ENCODE measurements around the gene POLE. TPM values are rescaled to one million over a fixed set of nuclear protein-coding genes. Genes with fewer than 3 reads are reported as not detected.

The POLE gene
- total and polyA plus RNA-seq, 4 donors: 7.6 to 39.2 (median 19.7) TPM

GRCh38 chr12:132673288-132674179, 13.6 kb downstream of the POLE start (continued):
- TF ChIP-seq ZBTB33 (IDR thresholded peaks at IDR 0.05) (no peak), YY1 (IDR thresholded peaks at IDR 0.05) (no peak), NR2F2 (IDR thresholded peaks at IDR 0.05) (no peak), MAX (IDR thresholded peaks at IDR 0.05) (no peak), HNF4A (conservative IDR thresholded peaks at IDR 0.05) (no peak), JUND (IDR thresholded peaks at IDR 0.05) (no peak)
- TF ChIP-seq, protein P1, sequence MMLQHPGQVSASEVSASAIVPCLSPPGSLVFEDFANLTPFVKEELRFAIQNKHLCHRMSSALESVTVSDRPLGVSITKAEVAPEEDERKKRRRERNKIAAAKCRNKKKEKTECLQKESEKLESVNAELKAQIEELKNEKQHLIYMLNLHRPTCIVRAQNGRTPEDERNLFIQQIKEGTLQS (IDR thresholded peaks at IDR 0.05): no peak

GRCh38 chr12:132672678-132673077, 14.5 kb downstream of the POLE start:
- Histone ChIP-seq H3K27me3 (ENCODE audit: control insufficient read depth in 4 of 4, insufficient read depth in 4 of 4, low read length in 3 of 4) (no peaks in the 10 kb centered on the region), H3K4me3 (ENCODE audit: low read depth in 1 of 3, low read length in 3 of 3) (no peak overlapping the region), H3K9me3 (ENCODE audit: control insufficient read depth in 4 of 4, low read length in 3 of 4) (no peaks in the 10 kb centered on the region), H3K4me1 (ENCODE audit: control insufficient read depth in 4 of 4, insufficient read depth in 4 of 4, low read length in 3 of 4) (peaks cover 9 to 23% (median 19%) of the 10 kb centered on the region in 4 donors), H3K36me3 (ENCODE audit: control insufficient read depth in 4 of 4, insufficient read depth in 3 of 4, low read depth in 1 of 4, low read length in 3 of 4) (peaks cover 13 to 49% (median 27%) of the 10 kb centered on the region in 4 donors), H3K9ac (ENCODE audit: low read depth in 1 of 2, low read length in 2 of 2) (peak overlapping the region in 1 of 2 donors; percentile 42), H3K27ac (ENCODE audit: low read depth in 1 of 2, low read length in 2 of 2) (peak overlapping the region; percentile 55 to 82)
- peak; percentile 87 for TF ChIP-seq FOXA1 (IDR thresholded peaks at IDR 0.05)
- TF ChIP-seq RXRA (IDR thresholded peaks at IDR 0.05): peak; percentile 95 to 97
- TF ChIP-seq RAD21 (IDR thresholded peaks at IDR 0.05): peak; percentile 48 to 61
- TF ChIP-seq, protein P1 (IDR thresholded peaks at IDR 0.05): no peak
- peak; percentile 98 for TF ChIP-seq MAX (IDR thresholded peaks at IDR 0.05)
- TF ChIP-seq GABPA (IDR thresholded peaks at IDR 0.05 in 1 of 2, conservative IDR thresholded peaks at IDR 0.05 in 1 of 2): peak in 1 of 2 donors; percentile 62
- no peak for TF ChIP-seq TAF1 (conservative IDR thresholded peaks at IDR 0.05)
- peak; percentile 81 for TF ChIP-seq FOXA2 (IDR thresholded peaks at IDR 0.05)
- TF ChIP-seq YY1 (IDR thresholded peaks at IDR 0.05): peak; percentile 91
- peak; percentile 96 to 97 for TF ChIP-seq HNF4A (conservative IDR thresholded peaks at IDR 0.05)
- TF ChIP-seq, protein P2, sequence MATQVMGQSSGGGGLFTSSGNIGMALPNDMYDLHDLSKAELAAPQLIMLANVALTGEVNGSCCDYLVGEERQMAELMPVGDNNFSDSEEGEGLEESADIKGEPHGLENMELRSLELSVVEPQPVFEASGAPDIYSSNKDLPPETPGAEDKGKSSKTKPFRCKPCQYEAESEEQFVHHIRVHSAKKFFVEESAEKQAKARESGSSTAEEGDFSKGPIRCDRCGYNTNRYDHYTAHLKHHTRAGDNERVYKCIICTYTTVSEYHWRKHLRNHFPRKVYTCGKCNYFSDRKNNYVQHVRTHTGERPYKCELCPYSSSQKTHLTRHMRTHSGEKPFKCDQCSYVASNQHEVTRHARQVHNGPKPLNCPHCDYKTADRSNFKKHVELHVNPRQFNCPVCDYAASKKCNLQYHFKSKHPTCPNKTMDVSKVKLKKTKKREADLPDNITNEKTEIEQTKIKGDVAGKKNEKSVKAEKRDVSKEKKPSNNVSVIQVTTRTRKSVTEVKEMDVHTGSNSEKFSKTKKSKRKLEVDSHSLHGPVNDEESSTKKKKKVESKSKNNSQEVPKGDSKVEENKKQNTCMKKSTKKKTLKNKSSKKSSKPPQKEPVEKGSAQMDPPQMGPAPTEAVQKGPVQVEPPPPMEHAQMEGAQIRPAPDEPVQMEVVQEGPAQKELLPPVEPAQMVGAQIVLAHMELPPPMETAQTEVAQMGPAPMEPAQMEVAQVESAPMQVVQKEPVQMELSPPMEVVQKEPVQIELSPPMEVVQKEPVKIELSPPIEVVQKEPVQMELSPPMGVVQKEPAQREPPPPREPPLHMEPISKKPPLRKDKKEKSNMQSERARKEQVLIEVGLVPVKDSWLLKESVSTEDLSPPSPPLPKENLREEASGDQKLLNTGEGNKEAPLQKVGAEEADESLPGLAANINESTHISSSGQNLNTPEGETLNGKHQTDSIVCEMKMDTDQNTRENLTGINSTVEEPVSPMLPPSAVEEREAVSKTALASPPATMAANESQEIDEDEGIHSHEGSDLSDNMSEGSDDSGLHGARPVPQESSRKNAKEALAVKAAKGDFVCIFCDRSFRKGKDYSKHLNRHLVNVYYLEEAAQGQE (IDR thresholded peaks at IDR 0.05): peak; percentile 66
- TF ChIP-seq HNF4G (IDR thresholded peaks at IDR 0.05): peak; percentile 85
- peak in 1 of 2 donors; percentile 68 for TF ChIP-seq EGR1 (IDR thresholded peaks at IDR 0.05; ENCODE audit: low read depth in 2 of 2)
- peak; percentile 95 for TF ChIP-seq SP1 (IDR thresholded peaks at IDR 0.05)
- TF ChIP-seq JUND (IDR thresholded peaks at IDR 0.05): peak in 1 of 2 donors; percentile 44
- TF ChIP-seq NR2F2 (IDR thresholded peaks at IDR 0.05): no peak
- TF ChIP-seq, protein P3, sequence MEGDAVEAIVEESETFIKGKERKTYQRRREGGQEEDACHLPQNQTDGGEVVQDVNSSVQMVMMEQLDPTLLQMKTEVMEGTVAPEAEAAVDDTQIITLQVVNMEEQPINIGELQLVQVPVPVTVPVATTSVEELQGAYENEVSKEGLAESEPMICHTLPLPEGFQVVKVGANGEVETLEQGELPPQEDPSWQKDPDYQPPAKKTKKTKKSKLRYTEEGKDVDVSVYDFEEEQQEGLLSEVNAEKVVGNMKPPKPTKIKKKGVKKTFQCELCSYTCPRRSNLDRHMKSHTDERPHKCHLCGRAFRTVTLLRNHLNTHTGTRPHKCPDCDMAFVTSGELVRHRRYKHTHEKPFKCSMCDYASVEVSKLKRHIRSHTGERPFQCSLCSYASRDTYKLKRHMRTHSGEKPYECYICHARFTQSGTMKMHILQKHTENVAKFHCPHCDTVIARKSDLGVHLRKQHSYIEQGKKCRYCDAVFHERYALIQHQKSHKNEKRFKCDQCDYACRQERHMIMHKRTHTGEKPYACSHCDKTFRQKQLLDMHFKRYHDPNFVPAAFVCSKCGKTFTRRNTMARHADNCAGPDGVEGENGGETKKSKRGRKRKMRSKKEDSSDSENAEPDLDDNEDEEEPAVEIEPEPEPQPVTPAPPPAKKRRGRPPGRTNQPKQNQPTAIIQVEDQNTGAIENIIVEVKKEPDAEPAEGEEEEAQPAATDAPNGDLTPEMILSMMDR (IDR thresholded peaks at IDR 0.05; ENCODE audit: low read depth, low read length, missing input control): no peak
- TF ChIP-seq ZBTB33 (IDR thresholded peaks at IDR 0.05): no peak
- no peak for DNase-seq (ENCODE audit: low spot score)
- 46% methylated on average over 12 of the region's 12 CpGs for WGBS
